Measurements from ENCODE around the gene TOMM22. TPM values are rescaled to one million over a fixed set of nuclear protein-coding genes. Genes with fewer than 3 reads are reported as not detected.
A peak's percentile ranks its signal among the peaks of the same experiment; 100 is the strongest.

The TOMM22 gene
- polyA plus RNA-seq, 1 experiment = 29.6 TPM

GRCh38 chr22:38700789-38701628 lies 19.3 kb downstream of the TOMM22 start, which contains the start of gene JOSD1:
Gene JOSD1, minus strand, starts transcription at chr22:38700943. Its CDS starts 956 bp downstream, at chr22:38699987.
- no peak for DNase-seq (ENCODE audit: low read depth)
- no peak for TF ChIP-seq CTCF (IDR thresholded peaks at IDR 0.05; ENCODE audit: insufficient read depth, low read depth, low read length)
- Histone ChIP-seq H3K36me3 (ENCODE audit: control insufficient read depth, insufficient read depth, low read length) (no peaks in the 10 kb centered on the region), H3K27me3 (ENCODE audit: control insufficient read depth, insufficient read depth, low read length) (no peaks in the 10 kb centered on the region), H3K4me3 (ENCODE audit: low read depth, low read length) (peak within 1 kb of the TSS; percentile 51)
- ChIA-PET POLR2A (no interaction called here), CTCF (interaction anchor here (2.8 kb wide), 1 partner anchor 19 kb away, joined by 14 read pairs; the partner anchor contains the start of gene TOMM22)

- no peaks in the 10 kb centered on the region for H3K36me3 ChIP-seq (ENCODE audit: control insufficient read depth, insufficient read depth, low read length)
- H3K4me3 ChIP-seq (ENCODE audit: low read depth, low read length) = peak overlapping the region; percentile 3; the same call in 1 of the 2 replicates
- ChIA-PET POLR2A (no interaction called here), CTCF (interaction anchor here (0.7 to 2.2 kb wide), 3 partner anchors 23 to 165 kb away, joined by 3 to 9 read pairs (median 3); partner anchors contain the start of gene TOMM22)
- no peaks in the 10 kb centered on the region for H3K27me3 ChIP-seq (ENCODE audit: control insufficient read depth, insufficient read depth, low read length)
- DNase-seq (ENCODE audit: low read depth) = no peak
- no peak for TF ChIP-seq CTCF (IDR thresholded peaks at IDR 0.05; ENCODE audit: insufficient read depth, low read depth, low read length)
Measured at GRCh38 chr22:38704654-38705234, 23.0 kb downstream of the TOMM22 start.

GRCh38 chr22:38705235-38706100 lies 23.7 kb downstream of the TOMM22 start, which contains the start of gene GTPBP1:
Gene GTPBP1, plus strand, starts transcription at chr22:38705944. Its CDS starts 12 bp downstream, at chr22:38705956.
- TF ChIP-seq CTCF (IDR thresholded peaks at IDR 0.05; ENCODE audit: insufficient read depth, low read depth, low read length) = peak; percentile 16; the same call in 1 of the 2 replicates
- H3K36me3 ChIP-seq (ENCODE audit: control insufficient read depth, insufficient read depth, low read length) = no peaks in the 10 kb centered on the region
- ChIA-PET POLR2A (interaction anchor here (0.5 kb wide), 1 partner anchor 10 kb away, joined by 3 read pairs; no protein-coding TSS in a partner anchor), CTCF (interaction anchor here (0.7 to 4.0 kb wide), 3 partner anchors 12 to 164 kb away, joined by 3 to 21 read pairs (median 9); partner anchors contain the start of gene TOMM22)
- H3K4me3 ChIP-seq (ENCODE audit: low read depth, low read length) = peak within 1 kb of the TSS; percentile 92
- H3K27me3 ChIP-seq (ENCODE audit: control insufficient read depth, insufficient read depth, low read length) = no peaks in the 10 kb centered on the region
- peak; percentile 100 for DNase-seq (ENCODE audit: low read depth)

- H3K4me3 ChIP-seq (ENCODE audit: low read depth, low read length) = peak overlapping the region; percentile 92
- no peaks in the 10 kb centered on the region for H3K27me3 ChIP-seq (ENCODE audit: control insufficient read depth, insufficient read depth, low read length)
- CTCF ChIA-PET = interaction anchor here (1.5 to 4.0 kb wide), 3 partner anchors 12 to 26 kb away, joined by 4 to 21 read pairs (median 9); partner anchors contain the start of gene TOMM22
- H3K36me3 ChIP-seq (ENCODE audit: control insufficient read depth, insufficient read depth, low read length) = no peaks in the 10 kb centered on the region
- TF ChIP-seq CTCF (IDR thresholded peaks at IDR 0.05; ENCODE audit: insufficient read depth, low read depth, low read length) = no peak
- DNase-seq (ENCODE audit: low read depth) = no peak
- POLR2A ChIA-PET = no interaction called here
Measured at GRCh38 chr22:38706101-38706900, 24.5 kb downstream of the TOMM22 start.
